Activated T-helper 1 cell treated with Interleukin-2 at 50 U/mL for 16 hours (primary cell): ENCODE measurements around the gene SOS1.
"Not testable (repeated sequence)": the region's sequence is repeated elsewhere in the genome, so short reads cannot be mapped to it uniquely, and the experiment has no call there.

Experiments used
- DNase-seq: peaks from one replicate; pipeline ENCODE4 v3.0.0-alpha.2; 2020; ENCODE audit warnings: low read depth

SOS1 gene

DNA sequence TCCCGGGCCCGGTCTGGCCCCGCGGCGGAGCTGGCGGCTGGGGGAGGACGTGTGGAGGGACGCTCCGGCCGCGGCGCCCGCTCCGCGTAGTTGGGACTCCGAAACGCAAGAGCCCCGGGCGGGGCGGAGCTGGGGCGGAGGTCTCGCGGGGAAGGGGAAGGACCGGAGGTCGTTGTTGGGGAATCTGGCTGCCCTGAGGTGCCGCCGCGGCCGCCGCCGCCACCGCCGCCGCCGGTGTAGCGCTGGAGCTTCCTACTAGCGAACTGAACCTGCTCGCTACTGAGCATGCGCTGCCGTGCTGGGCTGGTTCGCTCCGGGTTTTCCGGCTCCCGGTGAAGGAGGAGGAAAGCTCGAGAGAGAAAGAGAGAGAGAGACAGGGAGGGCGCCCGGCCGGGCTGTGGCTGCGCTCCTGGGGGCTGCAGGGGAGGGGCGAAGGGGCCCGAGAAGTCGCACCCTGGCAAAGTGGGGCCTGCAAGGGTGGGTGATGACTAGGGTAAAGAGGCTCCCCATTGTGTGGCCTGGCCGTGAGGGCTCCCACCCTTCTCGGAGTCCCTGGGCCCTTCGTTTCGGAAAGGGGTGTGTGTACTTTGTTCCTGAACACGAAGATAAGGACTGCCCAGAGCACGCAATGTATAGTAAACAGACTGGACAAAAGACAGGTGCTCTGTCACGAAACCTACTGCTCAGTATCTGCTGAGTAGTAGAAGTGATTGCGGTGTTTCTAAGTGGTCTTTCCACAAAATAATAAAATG lies at the start of gene SOS1:
Gene SOS1, minus strand, starts transcription at position 281 of the 752 bp plus-strand sequence. CDS start 629 bp downstream, outside the sequence.
- DNase-seq: peak; percentile 92

DNA sequence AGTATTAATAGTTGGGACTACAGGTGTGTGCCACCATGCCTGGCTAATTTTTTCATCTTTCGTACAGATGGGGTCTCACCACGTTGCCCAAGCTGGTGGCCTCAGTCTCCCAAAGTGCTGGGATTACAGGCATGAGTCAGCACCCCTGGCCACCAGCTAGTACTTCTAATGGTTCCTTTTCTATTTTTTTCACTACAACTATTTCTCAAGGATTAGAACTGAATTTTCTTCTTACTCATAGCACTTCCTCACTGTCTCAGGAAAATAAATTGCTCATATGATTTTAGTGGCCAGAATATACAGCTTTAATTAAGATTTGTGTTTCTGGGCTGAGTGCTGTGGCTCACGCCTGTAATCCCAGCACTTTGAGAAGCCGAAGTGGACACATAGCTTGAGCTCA lies 43.2 kb upstream of the SOS1 start:
- no peak for DNase-seq

DNA sequence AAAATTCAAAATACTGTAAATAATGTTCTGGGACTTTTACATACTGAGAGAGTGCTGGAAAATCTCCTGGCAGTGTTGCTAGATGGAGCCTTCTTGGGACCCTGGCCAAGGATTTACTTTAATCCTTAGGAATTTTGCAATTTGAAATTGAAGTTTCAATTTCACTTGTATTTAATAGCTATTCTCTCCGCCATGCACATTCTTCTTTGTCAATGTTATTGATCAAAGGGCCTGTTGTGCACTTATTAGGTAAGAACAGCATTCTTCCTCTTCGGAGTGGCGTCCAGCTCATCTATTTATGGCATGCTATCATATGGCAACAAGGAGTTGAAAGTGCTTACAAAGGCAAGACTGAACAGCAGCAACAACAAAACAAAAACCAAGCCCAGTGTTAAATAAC lies 40.1 kb upstream of the SOS1 start:
- no peak for DNase-seq

DNA sequence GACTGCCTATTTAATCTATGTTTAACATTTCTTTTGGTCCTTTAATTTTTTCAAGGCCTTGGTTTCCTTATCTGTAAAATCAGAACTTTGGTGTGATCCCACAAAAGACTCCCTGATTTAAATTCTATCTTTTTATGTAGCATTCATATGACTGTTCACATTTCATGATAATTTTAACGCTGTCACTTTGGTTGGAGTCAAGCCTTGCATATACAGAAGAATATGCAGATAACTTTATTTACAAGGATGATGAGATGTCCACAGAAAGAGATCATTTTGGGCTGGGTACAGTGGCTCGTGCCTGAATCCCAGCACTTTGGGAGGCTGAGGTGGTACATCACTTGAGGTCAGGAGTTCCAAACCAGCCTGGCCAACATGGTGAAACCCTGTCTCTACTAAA lies 38.4 kb upstream of the SOS1 start:
- DNase-seq: no peak

DNA sequence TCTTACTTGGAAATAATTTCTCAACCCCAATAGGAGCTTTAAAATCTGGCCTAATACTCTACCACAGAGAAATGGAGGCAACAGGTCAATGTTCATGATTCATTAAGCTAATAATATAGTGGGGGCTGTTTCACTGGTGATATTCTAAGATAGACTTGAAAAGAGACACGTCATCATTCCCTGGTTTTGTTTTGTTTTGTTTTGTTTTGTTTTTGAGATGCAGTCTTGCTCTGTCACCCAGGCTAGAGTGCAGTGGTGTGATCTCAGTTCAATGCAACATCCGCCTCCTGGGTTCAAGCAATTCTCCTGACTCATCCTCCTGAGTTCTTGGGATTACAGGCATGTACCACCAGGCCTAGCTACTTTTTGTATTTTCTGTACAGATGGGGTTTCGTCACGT lies 37.5 kb upstream of the SOS1 start:
- DNase-seq: no peak

DNA sequence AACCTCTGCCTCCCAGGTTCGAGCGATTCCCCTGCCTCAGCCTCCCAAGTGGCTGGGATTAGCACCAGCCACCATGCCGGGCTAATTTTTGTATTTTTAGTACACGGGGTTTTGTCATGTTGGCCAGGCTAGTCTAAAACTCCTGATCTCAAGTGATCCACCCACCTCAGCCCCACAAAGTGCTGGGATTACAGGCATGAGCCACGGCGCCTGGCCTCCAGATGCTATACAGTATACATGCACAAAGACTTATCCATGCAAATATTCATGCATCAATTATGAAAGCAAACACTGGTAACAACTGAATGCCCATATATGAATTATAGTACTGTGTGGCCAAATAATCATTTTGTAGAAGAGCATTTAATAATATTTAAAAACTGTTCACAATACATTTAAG lies 36.0 kb upstream of the SOS1 start:
- DNase-seq: no peak

DNA sequence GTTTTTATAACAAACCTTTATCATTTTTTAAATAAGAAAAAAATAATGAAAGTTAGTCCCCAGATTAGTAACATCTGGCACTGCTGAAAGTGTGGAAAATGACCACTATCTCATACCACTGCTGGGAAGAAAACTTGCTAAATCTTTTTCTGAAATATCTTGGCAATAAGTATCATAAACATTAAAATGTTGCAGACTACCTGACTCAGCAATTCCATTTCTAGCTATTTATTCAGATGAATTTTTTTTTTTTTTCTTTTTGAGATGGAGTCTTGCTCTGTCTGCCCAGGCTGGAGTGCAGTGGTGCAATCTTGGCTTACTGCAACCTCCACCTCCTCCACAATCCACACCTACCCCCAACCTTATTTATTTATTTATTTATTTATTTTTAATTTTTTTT lies 35.3 kb upstream of the SOS1 start:
- no peak for DNase-seq

DNA sequence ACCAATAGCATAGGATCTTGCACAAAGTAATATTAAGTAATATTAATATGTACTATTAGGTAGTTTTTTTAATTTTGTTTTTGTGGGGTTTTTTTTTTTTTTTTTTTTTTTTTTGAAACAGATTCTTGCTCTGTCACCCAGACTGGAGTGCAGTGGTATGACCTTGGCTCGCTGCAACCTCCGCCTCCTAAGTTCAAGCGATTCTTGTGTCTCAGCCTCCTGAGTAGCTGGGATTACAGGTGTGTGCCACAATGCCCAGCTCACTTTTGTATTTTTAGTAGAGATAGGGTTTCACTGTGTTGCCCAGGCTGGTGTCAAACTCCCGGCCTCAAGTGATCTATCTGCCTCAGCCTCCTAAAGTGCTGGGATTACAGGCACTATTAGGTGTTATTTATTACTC lies 34.7 kb upstream of the SOS1 start:
- not testable (repeated sequence) for DNase-seq

DNA sequence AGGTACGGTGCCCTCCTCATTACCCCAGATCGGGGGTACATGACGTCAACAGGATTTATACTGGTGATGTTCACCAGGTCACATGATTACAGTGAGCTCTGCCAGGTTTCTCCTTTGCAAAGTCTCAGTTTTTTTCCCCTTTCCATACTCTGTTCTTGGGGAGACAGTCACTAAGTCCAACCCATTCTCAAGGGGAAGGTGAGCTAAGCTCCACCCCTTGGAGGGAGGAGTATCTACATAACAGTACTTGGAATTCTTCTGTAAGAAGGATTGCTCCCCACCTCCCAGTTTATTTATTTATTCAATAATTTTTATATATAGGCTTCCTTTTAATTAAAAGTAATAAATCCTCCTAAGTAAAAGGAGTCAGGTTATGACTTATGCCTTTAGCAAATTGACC lies 34.1 kb upstream of the SOS1 start:
- no peak for DNase-seq

DNA sequence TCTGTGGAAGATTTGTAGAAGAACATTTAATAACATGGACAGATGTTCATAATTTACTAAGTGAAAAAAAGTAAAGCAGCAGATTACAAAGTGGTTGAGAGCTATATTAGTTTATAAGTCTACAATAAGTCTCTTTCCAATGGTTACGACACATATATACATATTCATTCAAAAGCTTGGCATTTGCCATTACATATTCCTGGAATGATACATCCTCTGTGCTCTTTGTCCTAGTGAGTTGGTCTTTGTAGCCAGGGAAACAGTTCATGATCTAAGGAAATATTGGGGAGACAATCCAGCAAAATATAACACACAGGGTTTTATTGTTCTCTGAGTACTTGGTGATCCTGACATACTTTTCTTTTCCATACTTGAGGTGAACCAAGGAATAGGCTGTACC lies 32.5 kb upstream of the SOS1 start:
- DNase-seq: no peak

DNA sequence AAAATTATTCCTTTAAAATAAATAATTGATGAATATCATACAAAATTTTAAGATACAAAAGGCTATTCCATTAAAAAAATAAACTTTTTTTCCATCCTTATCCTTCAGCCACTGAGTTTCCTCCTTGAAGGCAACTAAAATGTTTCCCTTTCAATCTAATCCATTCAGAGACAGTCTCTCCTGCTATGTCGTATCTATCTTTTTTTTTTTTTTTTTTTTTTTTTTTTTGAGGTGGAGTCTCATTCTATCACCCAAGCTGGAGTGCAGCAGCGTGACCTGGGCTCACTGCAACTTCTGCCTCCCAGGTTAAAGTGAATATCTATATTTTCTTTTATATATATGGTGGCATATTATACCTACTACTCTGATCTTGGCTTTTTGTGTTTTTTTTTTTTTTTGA lies 31.7 kb upstream of the SOS1 start:
- no peak for DNase-seq

DNA sequence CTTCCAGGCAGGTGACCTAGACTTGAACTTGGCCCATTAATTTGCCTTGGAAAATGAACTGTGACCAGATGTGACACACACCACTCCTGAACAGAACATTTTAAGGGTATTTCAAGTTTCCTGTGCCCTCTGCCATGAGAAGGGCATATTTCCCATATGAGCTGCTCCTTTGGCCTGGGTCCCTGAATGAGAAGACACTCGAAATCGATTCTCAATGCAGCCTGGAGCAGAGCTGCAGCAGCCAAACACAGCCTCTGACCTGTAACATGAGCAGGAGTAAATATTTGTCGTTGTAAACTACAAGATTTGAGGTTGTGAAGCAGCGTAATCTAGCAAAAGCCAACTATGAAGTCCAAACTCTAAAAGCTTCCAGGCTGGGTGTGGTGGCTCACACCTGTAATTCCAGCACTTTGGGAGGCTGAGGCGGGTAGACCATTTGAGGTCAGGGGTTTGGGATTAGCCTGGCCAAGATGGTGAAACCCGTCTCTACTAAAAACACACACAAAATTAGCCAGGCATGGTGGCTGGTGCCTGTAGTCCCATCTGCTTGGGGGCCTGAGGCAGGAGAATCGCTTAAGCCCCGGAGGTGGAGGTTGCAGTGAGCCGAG lies 30.1 kb upstream of the SOS1 start:
- no peak for DNase-seq

DNA sequence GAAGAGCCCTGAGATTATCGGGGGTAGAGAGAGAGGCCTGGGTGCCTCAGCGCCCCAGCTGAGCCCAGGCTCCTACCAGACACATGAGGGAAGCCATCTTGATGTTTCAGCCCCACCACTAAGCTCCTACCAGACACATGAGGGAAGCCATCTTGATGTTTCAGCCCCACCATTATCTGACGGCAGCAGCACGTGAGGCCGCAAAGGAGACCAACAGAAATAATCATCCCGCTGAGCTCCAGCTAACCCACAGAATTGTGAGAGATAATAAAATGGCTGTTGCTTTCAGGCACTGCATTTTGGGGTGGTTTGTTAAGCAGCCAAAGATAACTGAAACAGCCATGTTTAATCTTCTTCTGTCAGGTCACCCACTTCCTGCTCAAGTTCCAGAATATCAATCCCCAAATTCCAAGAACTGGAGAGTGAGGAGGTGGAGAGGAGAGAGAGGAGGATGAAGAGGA lies 29.3 kb upstream of the SOS1 start:
- DNase-seq: no peak

DNA sequence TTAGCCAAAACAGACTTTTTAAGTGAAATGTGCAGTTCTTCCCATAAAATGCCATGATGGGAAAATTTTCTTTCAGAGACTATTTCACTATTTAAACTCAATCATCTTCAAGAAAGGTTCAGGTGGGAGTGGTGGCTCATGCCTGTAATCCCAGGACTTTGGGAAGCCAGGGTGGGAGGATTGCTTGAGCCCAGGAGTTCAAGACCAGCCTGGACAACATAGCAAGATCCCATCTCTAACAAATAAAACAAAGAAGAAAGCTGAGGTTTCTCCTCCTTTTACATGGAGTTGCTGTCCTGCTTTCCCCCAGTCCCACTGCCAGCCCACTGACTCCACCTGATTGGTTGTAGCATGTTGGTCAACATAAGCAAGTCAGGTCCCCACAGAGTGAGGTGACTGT lies 25.8 kb upstream of the SOS1 start:
- DNase-seq: no peak

DNA sequence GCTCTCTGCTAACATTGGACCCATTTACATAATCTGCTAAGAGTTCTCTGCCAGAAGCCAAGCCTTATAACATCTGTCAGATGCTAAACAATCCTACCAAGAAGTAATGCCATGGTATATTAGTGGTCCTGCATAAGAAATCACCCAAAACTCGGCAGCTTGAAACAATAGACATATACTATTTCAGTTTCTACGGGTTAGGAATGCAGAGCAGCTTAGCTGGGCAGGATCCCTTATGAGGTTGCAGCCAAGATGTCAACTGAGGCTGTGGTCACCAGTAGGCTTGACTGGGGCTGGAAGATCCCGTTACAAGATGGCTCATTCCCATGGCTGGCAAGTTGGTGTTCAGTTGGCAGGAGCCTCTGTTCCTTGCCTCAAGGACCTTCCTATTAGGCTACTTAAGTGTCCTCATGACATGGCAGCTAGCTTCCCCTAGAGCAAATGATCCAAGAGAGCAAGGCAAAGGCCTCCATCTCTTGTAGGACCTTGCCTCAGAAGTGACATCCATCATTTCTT lies 25.1 kb upstream of the SOS1 start:
- no peak for DNase-seq

DNA sequence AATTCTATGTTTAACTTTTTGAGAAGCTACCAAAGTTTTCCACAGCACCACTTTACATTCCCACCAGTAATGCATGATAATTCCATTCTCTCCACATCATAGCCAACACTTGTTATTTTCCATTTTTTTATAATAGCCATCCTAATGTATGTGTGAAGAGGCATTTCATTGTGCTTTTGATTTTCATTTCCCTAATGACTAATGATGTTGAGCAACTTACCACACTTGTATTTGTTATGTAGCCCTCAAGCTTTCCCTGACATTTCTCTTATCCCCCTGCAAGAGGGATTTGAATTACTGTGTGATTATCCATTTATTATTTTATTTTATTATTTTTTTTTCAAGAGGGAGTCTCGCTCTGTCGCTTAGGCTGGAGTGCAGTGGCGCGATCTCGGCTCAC lies 23.6 kb upstream of the SOS1 start:
- no peak for DNase-seq

DNA sequence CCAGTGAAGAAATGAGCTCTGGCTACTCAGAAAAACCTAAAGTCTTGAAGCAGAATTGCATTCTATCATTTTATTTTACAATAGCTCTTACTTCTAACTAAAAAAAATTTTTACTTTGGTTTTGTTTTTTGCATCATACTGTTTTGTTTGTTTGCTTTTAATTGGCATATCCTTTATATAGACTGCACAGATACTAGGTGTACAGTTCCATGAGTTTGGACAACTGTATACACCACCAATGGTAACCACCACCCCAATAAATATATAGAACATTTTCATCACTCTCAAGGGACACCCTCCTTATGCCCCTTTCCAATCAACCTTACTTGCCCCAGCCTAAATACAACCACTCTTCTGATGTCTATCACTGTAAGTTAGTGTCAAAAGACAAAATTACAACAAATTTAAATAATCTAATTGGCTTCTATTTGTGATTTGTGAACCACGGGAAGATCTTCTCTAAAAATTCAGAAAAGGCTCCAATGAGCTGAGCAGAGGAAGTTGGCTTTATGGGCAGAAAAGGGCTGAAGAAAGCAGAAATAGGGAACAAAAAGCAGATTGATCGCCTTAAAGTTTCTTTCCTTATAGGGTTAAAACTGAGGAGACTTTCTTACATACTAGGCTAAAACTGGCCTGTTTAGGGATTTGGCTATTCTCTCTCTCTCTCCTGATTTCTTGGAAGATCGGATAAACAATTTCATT lies 22.2 kb upstream of the SOS1 start:
- no peak for DNase-seq

DNA sequence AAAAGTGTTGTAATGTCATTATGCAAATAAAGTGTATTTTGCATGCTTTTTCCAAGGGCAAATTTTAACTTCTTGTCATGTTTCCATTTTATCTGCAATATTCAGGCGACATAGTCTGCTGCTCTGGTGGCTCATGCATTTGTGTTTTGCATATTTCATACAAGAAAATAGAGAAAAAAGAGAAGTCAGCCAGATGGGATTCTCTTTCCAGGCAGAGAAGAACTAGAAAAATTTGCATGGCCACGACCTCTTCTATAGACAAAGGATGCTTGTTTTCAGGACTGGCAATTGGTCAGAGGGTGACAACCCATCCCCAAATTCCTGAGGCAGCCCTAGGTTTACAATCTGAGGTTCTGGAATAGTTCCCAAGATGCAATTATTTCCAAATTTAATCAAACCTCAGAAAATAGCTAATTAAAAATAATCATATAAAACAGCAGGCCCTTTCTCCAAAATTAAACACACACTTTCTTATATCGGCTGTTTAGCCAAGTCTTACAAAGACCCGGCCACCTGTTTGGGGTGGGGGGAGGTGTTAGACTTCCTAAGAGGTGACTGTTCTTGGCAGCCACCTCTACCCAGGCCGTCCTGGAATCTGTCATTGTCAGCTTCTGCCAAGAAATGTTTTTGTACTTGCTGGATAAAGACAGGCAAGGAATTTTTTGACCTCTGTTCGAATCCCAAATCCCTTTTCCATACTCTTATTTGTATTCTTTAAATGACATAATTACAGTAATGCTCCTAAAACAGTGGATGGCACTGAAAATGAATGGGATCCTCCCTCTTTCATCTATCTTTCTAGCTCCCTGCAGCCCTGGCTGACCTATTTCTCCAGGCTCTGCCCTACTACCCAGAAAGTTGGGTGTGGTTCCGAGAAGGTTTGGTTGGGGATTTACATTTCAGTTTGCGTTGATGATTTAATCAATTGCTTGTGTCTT lies 20.8 kb upstream of the SOS1 start:
- DNase-seq: no peak

DNA sequence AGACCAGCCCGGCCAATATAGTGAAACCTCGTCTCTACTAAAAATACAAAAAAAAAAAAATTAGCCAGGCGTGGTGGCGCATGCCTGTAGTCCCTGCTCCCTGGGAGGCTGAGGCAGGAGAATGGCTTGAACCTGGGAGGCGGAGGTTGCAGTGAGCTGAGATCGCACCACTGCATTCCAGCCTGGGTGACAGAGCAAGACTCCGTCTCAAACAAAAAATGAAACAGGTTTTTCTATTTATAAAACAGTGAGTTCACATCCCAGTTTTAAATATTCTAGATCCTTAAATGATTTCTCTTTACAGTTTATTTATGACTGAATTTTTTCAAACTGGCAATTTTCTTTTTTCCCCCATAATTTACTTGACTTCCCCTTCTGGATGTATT lies 20.1 kb upstream of the SOS1 start:
- DNase-seq: not testable (repeated sequence)

DNA sequence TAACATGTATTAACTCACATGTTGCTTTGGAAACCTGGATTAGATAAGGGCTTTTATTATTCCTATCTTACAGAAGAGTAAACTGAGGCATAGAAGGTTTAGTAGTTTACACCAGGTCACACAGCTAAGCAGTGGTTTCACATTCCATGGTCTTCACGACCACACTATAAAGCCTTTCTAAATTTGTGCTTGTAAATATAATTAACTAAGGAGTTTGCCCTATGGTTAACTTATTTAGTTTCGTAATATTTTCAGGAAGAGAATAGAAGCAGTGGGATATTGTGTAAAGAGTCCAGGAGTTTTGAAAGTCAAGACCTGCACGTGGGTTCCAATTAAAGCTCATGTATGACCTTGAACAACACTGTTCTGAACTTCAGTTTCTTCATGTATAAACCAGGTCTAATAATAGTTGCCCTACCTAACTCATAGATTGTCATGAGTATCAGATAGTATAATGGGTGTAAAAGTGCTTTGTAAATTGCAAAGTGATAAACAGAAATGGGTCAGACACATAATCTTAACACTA lies 19.5 kb upstream of the SOS1 start:
- no peak for DNase-seq

DNA sequence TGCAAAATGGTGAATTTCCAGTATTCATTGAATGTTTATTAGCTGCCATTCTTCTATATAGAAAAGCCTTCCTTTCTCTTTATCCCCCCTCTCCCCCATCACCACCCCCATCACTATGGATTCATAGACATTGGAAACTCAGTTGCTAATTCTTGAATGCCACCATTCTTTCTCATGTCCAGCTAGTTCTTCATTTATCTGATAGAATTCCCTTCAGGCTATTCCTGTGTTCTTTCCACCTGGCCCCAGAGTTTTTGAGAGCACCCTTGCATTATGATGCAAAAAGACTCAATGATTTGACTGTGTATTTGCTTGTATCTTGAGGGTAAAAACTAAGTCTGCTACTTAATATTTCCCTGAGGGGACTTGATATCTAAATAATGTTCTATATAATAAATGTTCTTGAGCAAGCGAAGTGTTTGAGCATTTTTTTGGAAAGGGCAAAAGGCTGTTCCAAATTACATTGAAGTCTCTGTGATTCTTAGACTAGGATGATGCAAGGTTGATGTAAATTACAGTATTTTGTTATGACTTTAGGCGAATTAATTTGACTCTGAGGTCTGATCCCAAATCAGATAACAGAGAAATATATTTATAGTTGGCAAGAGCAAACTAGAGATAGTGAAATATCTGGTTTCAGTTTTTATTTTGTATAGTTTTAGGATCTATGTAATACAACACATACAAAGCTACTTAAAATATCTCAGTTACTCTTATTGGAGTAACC lies 18.8 kb upstream of the SOS1 start:
- DNase-seq: no peak
